ENCODE data around the gene VAPB.

DNA sequence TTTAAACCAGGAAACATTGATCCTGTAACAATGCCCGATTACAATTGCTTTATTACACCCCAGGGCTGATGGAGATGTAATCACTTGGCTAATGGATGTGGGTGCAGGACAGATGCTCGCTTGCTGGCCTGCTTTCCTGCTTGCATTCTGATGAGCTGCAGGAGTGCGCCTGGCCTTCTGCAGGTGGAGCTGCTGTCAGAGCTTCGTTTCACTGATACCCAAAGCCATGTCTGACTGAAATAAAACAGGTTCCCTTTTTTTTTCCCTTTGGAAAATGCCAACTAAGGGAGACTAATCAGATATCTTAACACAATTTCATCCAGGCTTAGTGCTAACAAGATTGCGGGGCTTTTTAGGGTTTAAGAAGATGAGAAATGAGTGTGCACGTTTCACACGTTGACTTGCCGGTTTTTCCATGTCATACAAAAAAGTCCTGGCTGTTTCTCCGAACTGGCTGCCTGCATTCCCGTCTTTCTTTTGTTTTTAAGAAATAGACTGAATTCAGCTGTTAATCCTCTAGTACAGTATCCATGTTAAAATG is 60.7 kb downstream of the VAPB start:
- TF ChIP-seq, protein P1, sequence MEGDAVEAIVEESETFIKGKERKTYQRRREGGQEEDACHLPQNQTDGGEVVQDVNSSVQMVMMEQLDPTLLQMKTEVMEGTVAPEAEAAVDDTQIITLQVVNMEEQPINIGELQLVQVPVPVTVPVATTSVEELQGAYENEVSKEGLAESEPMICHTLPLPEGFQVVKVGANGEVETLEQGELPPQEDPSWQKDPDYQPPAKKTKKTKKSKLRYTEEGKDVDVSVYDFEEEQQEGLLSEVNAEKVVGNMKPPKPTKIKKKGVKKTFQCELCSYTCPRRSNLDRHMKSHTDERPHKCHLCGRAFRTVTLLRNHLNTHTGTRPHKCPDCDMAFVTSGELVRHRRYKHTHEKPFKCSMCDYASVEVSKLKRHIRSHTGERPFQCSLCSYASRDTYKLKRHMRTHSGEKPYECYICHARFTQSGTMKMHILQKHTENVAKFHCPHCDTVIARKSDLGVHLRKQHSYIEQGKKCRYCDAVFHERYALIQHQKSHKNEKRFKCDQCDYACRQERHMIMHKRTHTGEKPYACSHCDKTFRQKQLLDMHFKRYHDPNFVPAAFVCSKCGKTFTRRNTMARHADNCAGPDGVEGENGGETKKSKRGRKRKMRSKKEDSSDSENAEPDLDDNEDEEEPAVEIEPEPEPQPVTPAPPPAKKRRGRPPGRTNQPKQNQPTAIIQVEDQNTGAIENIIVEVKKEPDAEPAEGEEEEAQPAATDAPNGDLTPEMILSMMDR (IDR thresholded peaks at IDR 0.05) = no peak
- TF ChIP-seq POLR2A (IDR thresholded peaks at IDR 0.05) = no peak
